Neural cell (in vitro differentiated cells): ENCODE measurements around the gene PPP4R3A.

Source experiments
- CTCF ChIP-seq: fragments of 450-650 bp; IDR thresholded peaks from 2 replicates; pipeline ENCODE4 v1.5.1; 2014; ENCODE audit warnings: antibody characterized with exemption, mild to moderate bottlenecking, moderate library complexity; ENCODE audit not compliant: poor library complexity, severe bottlenecking
- EZH2 ChIP-seq: fragments of 200-600, 300-800 bp; shearing (Covaris generic), sonication (generic); IDR thresholded peaks from 2 replicates; pipeline ENCODE4 v1.6.1; 2014; ENCODE audit warnings: antibody characterized with exemption, low read length, borderline replicate concordance, mild to moderate bottlenecking; ENCODE audit not compliant: insufficient read depth, poor library complexity, severe bottlenecking
- POLR2AphosphoS5 ChIP-seq: IDR thresholded peaks from 2 replicates; pipeline ENCODE4 v1.6.1; 2012

DNA sequence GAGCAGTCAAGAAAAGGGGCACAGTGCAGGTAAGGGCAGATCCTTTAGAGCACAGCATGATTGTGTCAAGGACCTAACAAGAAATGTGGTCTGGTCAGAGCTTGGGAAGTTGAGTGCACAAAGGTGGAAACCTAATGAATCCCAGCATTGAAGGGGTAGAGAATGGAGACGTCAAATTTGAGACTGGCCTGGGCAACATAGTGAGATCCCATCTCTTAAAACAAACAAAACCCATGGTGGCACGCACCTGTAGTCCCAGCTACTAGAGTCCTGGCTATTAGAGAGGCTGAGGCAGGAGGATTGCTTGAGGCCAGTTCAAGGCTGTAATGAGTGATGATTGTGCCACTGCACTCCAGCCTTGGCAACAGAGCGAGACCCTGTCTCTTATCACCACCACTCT lies 55.5 kb downstream of the PPP4R3A start:
- TF ChIP-seq EZH2, result no peak
- TF ChIP-seq CTCF, result no peak
- TF ChIP-seq POLR2AphosphoS5, result no peak
